H9 (cell line): Measurements from ENCODE around the gene TOMM5. TPM values are rescaled to one million over a fixed set of nuclear protein-coding genes. Genes with fewer than 3 reads are reported as not detected.

Source experiments
- DNase-seq: peaks from one replicate; pipeline ENCODE4 v3.0.0-alpha.2; 2017
- H2AFZ ChIP-seq: one replicate; pipeline ENCODE4 v1.6.1; 2013; ENCODE audit warnings: mild to moderate bottlenecking, low read length, control low read depth, moderate library complexity
- H2AK5ac ChIP-seq: 2 replicates; pipeline ENCODE4 v1.6.1; 2013; ENCODE audit warnings: low read length, control low read depth, mixed read lengths; ENCODE audit not compliant: insufficient read length
- H2BK120ac ChIP-seq: one replicate; pipeline ENCODE4 v1.6.1; 2013; ENCODE audit warnings: low read depth, mild to moderate bottlenecking, low read length, control low read depth, inconsistent platforms; ENCODE audit not compliant: poor library complexity, severe bottlenecking
- H2BK12ac ChIP-seq: 2 replicates; pipeline ENCODE4 v1.6.1; 2013; ENCODE audit warnings: low read length, control low read depth, mixed read lengths, low read depth; ENCODE audit not compliant: insufficient read length
- H2BK15ac ChIP-seq: 2 replicates; pipeline ENCODE4 v1.6.1; 2013; ENCODE audit warnings: low read depth, low read length, control low read depth
- H2BK20ac ChIP-seq: one replicate; pipeline ENCODE4 v1.6.1; 2013; ENCODE audit warnings: low read depth, mild to moderate bottlenecking, low read length, control low read depth, inconsistent platforms; ENCODE audit not compliant: poor library complexity, severe bottlenecking
- H2BK5ac ChIP-seq: 2 replicates; pipeline ENCODE4 v1.6.1; 2013; ENCODE audit warnings: low read length, control low read depth, mixed read lengths; ENCODE audit not compliant: insufficient read length
- H3K14ac ChIP-seq: 2 replicates; pipeline ENCODE4 v1.6.1; 2013; ENCODE audit warnings: low read length, control low read depth; ENCODE audit not compliant: insufficient read depth
- H3K18ac ChIP-seq: 2 replicates; pipeline ENCODE4 v1.6.1; 2013; ENCODE audit warnings: low read depth, mild to moderate bottlenecking, mixed read lengths, low read length, control low read depth; ENCODE audit not compliant: insufficient read length
- H3K23ac ChIP-seq: 2 replicates; pipeline ENCODE4 v1.6.1; 2013; ENCODE audit warnings: low read length, control low read depth, mixed read lengths, low read depth; ENCODE audit not compliant: insufficient read length
- H3K23me2 ChIP-seq: 2 replicates; pipeline ENCODE4 v1.6.1; 2013; ENCODE audit warnings: low read depth, mild to moderate bottlenecking, mixed read lengths, low read length, control low read depth; ENCODE audit not compliant: insufficient read length, poor library complexity, severe bottlenecking
- H3K27ac ChIP-seq: 2 replicates; pipeline ENCODE4 v1.5.1; 2013; ENCODE audit warnings: low read length, control low read depth, mixed read lengths, low read depth; ENCODE audit not compliant: insufficient read length
- H3K27me3 ChIP-seq: 2 replicates; pipeline ENCODE4 v1.6.1; 2013; ENCODE audit warnings: low read length, control low read depth, inconsistent platforms; ENCODE audit not compliant: insufficient read depth
- H3K4ac ChIP-seq: 2 replicates; pipeline ENCODE4 v1.6.1; 2013; ENCODE audit warnings: low read depth, mild to moderate bottlenecking, control low read depth, inconsistent platforms, low read length, moderate library complexity
- H3K4me1 ChIP-seq: 2 replicates; pipeline ENCODE4 v1.6.1; 2013; ENCODE audit warnings: low read length, control low read depth, inconsistent platforms; ENCODE audit not compliant: insufficient read depth
- H3K4me2 ChIP-seq: 2 replicates; pipeline ENCODE4 v1.6.1; 2013; ENCODE audit warnings: low read length, control low read depth, mixed read lengths; ENCODE audit not compliant: insufficient read length, insufficient read depth
- H3K56ac ChIP-seq: 2 replicates; pipeline ENCODE4 v1.6.1; 2013; ENCODE audit warnings: low read depth, mild to moderate bottlenecking, mixed read lengths, low read length, control low read depth; ENCODE audit not compliant: insufficient read length
- H3K79me1 ChIP-seq: 2 replicates; pipeline ENCODE4 v1.6.1; 2013; ENCODE audit warnings: low read depth, mild to moderate bottlenecking, moderate library complexity, low read length, control low read depth, inconsistent platforms; ENCODE audit not compliant: insufficient read depth, poor library complexity, severe bottlenecking
- H3K79me2 ChIP-seq: 2 replicates; pipeline ENCODE4 v1.6.1; 2013; ENCODE audit warnings: low read length, control low read depth, inconsistent platforms; ENCODE audit not compliant: insufficient read depth
- H3K9ac ChIP-seq: 2 replicates; pipeline ENCODE4 v1.6.1; 2013; ENCODE audit warnings: low read length, control low read depth, mixed read lengths; ENCODE audit not compliant: insufficient read length; ENCODE audit errors: extremely low read depth
- H3K9me3 ChIP-seq: one replicate; pipeline ENCODE4 v1.6.1; 2013; ENCODE audit warnings: low read depth, low read length, inconsistent platforms; ENCODE audit not compliant: control insufficient read depth
- H3T11ph ChIP-seq: one replicate; pipeline ENCODE4 v1.6.1; 2013; ENCODE audit warnings: mild to moderate bottlenecking, low read length, control low read depth, inconsistent platforms
- H4K20me1 ChIP-seq: one replicate; pipeline ENCODE4 v1.6.1; 2013; ENCODE audit not compliant: control insufficient read depth, insufficient read length, insufficient read depth
- H4K5ac ChIP-seq: 2 replicates; pipeline ENCODE4 v1.6.1; 2013; ENCODE audit warnings: low read depth, mild to moderate bottlenecking, mixed read lengths, low read length, control low read depth; ENCODE audit not compliant: insufficient read length
- H4K8ac ChIP-seq: replicated peaks from 2 replicates; pipeline ENCODE4 v1.6.1; 2013; ENCODE audit warnings: low read length, control low read depth, mixed read lengths, low read depth; ENCODE audit not compliant: insufficient read length
- H4K91ac ChIP-seq: 2 replicates; pipeline ENCODE4 v1.6.1; 2013; ENCODE audit warnings: low read depth, mild to moderate bottlenecking, moderate library complexity, mixed read lengths, low read length, control low read depth; ENCODE audit not compliant: insufficient read length
- H3K27ac Mint-ChIP-seq, 3 experiments: 2 replicates in 2 of 3; 3 replicates in 1 of 3; pipeline ENCODE4 v1.8.0; 2020 to 2021; ENCODE audit warnings: mixed read lengths in 3 of 3, mild to moderate bottlenecking in 1 of 3, moderate library complexity in 1 of 3
- H3K27me3 Mint-ChIP-seq: 2 replicates; pipeline ENCODE4 v1.8.0; 2021; ENCODE audit warnings: low read depth, mild to moderate bottlenecking, moderate library complexity, mixed read lengths
- H3K36me3 Mint-ChIP-seq, 3 experiments: 2 replicates in 2 of 3; 3 replicates in 1 of 3; pipeline ENCODE4 v1.8.0; 2020 to 2021; ENCODE audit warnings: low read depth in 3 of 3, mixed read lengths in 3 of 3; ENCODE audit not compliant: insufficient read depth in 1 of 3
- H3K4me1 Mint-ChIP-seq, 2 experiments: 2 replicates each; pipeline ENCODE4 v1.8.0; 2020; ENCODE audit warnings: mixed read lengths in 2 of 2
- H3K4me3 Mint-ChIP-seq, 2 experiments: 2 replicates in 1 of 2; 3 replicates in 1 of 2; pipeline ENCODE4 v1.8.0; 2020 to 2021; ENCODE audit warnings: mild to moderate bottlenecking in 2 of 2, mixed read lengths in 2 of 2, moderate library complexity in 1 of 2
- H3K9me3 Mint-ChIP-seq, 2 experiments: 2 replicates in 1 of 2; 3 replicates in 1 of 2; pipeline ENCODE4 v1.8.0; 2020; ENCODE audit warnings: mild to moderate bottlenecking in 2 of 2, mixed read lengths in 2 of 2, moderate library complexity in 1 of 2
- whole genome bisulfite sequencing: extraction: QIAGEN DNeasy Blood & Tissue Kit; methylation state at CpG from one replicate; pipeline ENCODE4 v1.1.7; 2013; ENCODE audit warnings: missing lambda C conversion rate, low lambda C conversion rate, mixed read lengths; ENCODE audit not compliant: insufficient read length; ENCODE audit errors: extremely low coverage; 5-methylcytosine and 5-hydroxymethylcytosine counted together
- total RNA-seq: library from RNA; stranded (reverse); gene quantifications from 2 replicates; pipeline ENCODE4 v1.2.1, GENCODE V29; 2021
- TF ChIP-seq, protein P1 (sequence below): fragments of 200-600 bp; sonication (generic); conservative IDR thresholded peaks from 3 replicates; pipeline ENCODE4 v1.8.0; 2021; ENCODE audit warnings: antibody characterized with exemption, mild to moderate bottlenecking

TOMM5 gene
- total RNA-seq, 1 experiment from 2014 or later = 124 TPM

DNA sequence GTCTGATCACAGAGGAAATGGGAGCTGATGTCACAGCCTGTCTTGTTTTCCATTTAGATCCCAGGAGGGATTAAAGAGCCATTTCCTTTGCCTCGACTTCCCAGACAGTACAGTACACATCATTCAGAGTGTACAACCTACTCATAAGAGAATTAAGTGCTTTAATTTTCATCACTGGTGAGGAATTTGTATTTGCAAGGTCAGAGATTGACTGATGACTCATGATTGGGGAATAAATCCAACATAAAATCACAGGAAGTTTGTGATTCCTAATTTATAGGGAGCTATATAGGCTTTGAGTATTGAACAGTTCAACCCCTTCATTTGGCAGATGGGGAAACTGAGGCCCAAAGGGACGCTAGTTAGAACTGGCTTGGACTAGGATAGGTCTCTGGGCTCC lies 4.1 kb upstream of the TOMM5 start:
- H3K23ac ChIP-seq = no peak overlapping the region
- TF ChIP-seq, protein P1, sequence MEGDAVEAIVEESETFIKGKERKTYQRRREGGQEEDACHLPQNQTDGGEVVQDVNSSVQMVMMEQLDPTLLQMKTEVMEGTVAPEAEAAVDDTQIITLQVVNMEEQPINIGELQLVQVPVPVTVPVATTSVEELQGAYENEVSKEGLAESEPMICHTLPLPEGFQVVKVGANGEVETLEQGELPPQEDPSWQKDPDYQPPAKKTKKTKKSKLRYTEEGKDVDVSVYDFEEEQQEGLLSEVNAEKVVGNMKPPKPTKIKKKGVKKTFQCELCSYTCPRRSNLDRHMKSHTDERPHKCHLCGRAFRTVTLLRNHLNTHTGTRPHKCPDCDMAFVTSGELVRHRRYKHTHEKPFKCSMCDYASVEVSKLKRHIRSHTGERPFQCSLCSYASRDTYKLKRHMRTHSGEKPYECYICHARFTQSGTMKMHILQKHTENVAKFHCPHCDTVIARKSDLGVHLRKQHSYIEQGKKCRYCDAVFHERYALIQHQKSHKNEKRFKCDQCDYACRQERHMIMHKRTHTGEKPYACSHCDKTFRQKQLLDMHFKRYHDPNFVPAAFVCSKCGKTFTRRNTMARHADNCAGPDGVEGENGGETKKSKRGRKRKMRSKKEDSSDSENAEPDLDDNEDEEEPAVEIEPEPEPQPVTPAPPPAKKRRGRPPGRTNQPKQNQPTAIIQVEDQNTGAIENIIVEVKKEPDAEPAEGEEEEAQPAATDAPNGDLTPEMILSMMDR = no peak
- H4K8ac ChIP-seq = no peak overlapping the region
- H3K27ac ChIP-seq = no peak overlapping the region
- H2BK12ac ChIP-seq = no peak overlapping the region
- no CpG with 5 or more reads among the region's 2 CpGs for WGBS
- no peak overlapping the region for H3T11ph ChIP-seq
- no peak overlapping the region for H2AK5ac ChIP-seq
- H2BK5ac ChIP-seq = no peak overlapping the region
- H2BK20ac ChIP-seq = no peak overlapping the region
- H3K56ac ChIP-seq = no peak overlapping the region
- H3K79me2 ChIP-seq = peaks cover 5% of the 10 kb centered on the region; the same call in 1 of the 2 replicates
- no peak overlapping the region for H2BK15ac ChIP-seq
- H3K79me1 ChIP-seq = peaks cover 3% of the 10 kb centered on the region
- 0 out of 2 replicates have a peak, but pooled peaks cover 2% of the 10 kb centered on the region for H3K27me3 ChIP-seq
- no peak overlapping the region for H4K5ac ChIP-seq
- H3K4me1 ChIP-seq = no peaks in the 10 kb centered on the region
- no peak overlapping the region for H3K4me2 ChIP-seq
- H3K4me3 Mint-ChIP-seq = no peak overlapping the region
- no peak overlapping the region for H4K91ac ChIP-seq
- no peak overlapping the region for H3K4ac ChIP-seq
- H3K4me1 Mint-ChIP-seq = peaks cover 0 to 11% of the 10 kb centered on the region in 2 experiments; a peak in 2 of 4 replicates
- H3K9me3 Mint-ChIP-seq = peaks cover 0 to 7% of the 10 kb centered on the region in 2 experiments; a peak in 1 of 5 replicates
- no peaks in the 10 kb centered on the region for H3K9me3 ChIP-seq
- H3K18ac ChIP-seq = no peak overlapping the region
- no peak overlapping the region for H3K9ac ChIP-seq
- H3K27me3 Mint-ChIP-seq = peaks cover 61% of the 10 kb centered on the region
- no peak overlapping the region for H3K27ac Mint-ChIP-seq
- H3K23me2 ChIP-seq = peaks cover 3% of the 10 kb centered on the region
- H3K36me3 Mint-ChIP-seq = peaks cover 0 to 11% (median 0%) of the 10 kb centered on the region in 3 experiments; a peak in 2 of 7 replicates
- no peak overlapping the region for H2AFZ ChIP-seq
- no peak overlapping the region for H3K14ac ChIP-seq
- H2BK120ac ChIP-seq = no peak overlapping the region
- H4K20me1 ChIP-seq = no peaks in the 10 kb centered on the region
- DNase-seq = no peak
